Body of pancreas (tissue), 4 donors: ENCODE results near the gene RPN2.

Experiments used
- CTCF ChIP-seq, 7 experiments: fragments of 450-650 bp in 4 of 7; fragments of 200-600 bp in 3 of 7; sonication (generic) in 3 of 7; IDR thresholded peaks; one replicate each; pipeline ENCODE4 v1.5.1; 2016 to 2019; ENCODE audit warnings: antibody characterized with exemption in 7 of 7
- POLR2A ChIP-seq, 3 donors: fragments of 450-650 bp; IDR thresholded peaks; one replicate each; pipeline ENCODE4 v1.6.1; 2016; ENCODE audit warnings: antibody characterized with exemption in 3 of 3, mild to moderate bottlenecking in 2 of 3

GRCh38 chr20:37179683-37180524 lies 774 bp downstream of the RPN2 start:
- no peak for TF ChIP-seq CTCF (IDR thresholded peaks at IDR 0.05)
- no peak for TF ChIP-seq POLR2A (IDR thresholded peaks at IDR 0.05)
